NCI-H2107 treated with DMSO at 0.1 percent for 48 hours (cell line): Measurements from ENCODE around the gene A4GNT.
A peak's percentile ranks its signal among the peaks of the same experiment; 100 is the strongest.
"Not testable (repeated sequence)": the region's sequence is repeated elsewhere in the genome, so short reads cannot be mapped to it uniquely, and the experiment has no call there.

Experiments used
- DNase-seq: peaks from one replicate; lab custom pipeline; 2025; ENCODE audit not compliant: unreplicated experiment; lab: John Stamatoyannopoulos, UW

The A4GNT gene

DNA sequence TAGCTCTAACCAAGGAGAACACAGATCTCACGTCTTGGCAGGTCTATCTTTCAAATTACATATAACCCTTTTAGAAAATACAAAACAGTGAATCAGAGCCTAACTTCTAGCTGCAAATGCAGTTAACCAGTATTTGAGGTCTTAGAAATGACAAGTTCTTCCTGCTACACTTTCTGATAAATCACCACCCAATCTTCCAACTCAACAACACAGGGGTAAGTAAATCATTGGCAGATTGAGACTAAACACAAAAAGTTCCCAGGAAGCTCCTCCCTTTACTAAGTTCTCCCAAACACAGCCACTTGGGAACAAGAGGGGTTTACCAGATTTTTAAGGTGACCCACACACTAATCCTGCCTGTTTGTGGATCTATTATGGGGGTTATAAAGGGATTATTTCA lies at the start of gene A4GNT:
A4GNT (minus strand) TSS at position 152 of the 400 bp plus-strand sequence. CDS start 1,134 bp downstream, outside the sequence.
- no peak for DNase-seq

- DNase-seq, result peak; percentile 82
Observed at GRCh38 chr3:138180375-138181029, 48.3 kb upstream of the A4GNT start.

- peak; percentile 76 for DNase-seq
Observed at GRCh38 chr3:138174421-138175131, 42.4 kb upstream of the A4GNT start, which contains the start of gene DBR1. TSS of gene DBR1 (minus strand) at chr3:138174921. CDS start at chr3:138174795, 126 bp downstream.

- no peak for DNase-seq
Observed at GRCh38 chr3:138173769-138174420, 41.7 kb upstream of the A4GNT start.

DNA sequence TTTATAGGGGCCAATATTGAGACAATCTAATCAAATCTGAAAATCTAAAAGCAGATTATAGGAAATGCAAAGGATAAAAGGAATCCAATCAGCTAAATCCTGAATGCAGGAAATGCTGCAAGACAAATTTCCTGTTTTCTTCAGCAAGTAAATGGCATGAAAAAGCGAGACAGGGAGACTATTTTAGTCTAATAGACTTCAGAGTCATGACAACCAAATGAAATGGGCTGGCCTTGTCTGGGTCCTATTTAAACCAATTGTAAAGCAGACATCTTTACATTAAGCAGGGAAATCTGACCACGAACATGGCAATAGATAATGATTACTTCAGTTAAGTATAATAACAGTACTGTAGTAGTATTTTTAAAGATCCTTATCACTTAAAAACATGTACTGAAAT lies 40.4 kb upstream of the A4GNT start:
- DNase-seq, result no peak

DNA sequence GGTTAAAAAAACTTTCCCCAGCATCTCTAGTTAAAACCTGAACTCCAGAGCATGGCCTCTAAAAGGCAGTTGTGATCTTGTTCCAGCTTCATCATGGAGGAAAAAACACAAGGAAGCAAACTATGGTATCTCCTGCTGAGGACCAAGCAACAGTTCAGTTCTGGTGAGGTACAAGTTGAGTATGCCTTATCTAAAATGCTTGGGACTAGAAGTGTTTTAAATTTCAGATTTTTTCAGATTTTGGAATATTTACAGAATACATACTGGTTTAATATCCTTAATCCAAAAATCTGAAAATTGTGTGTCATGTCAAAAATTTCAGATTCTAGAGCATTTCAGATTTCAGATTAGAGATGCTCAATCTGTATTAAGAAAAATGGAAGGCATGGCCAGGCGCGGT lies 32.9 kb upstream of the A4GNT start:
- no peak for DNase-seq

DNA sequence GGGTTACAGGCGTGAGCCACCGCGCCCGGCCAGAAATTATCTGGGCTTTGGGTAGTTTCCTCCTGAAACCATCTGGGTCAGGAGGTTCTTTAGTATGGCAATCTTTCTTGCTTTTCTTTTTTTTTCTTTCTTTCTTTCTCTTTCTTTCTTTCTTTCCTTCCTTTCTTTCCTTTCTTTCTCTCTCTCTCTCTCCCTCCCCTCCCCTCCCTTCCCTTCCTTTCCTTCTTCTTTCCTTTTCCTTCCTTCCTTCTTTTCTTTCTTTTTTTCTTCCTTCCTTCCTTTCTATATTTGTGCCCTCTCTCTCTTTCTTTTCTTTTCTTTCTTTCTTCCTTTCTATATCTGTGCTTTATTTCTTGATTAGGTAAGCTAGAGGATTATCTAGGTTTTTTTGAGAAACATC lies 25.6 kb upstream of the A4GNT start:
- no peak for DNase-seq

DNA sequence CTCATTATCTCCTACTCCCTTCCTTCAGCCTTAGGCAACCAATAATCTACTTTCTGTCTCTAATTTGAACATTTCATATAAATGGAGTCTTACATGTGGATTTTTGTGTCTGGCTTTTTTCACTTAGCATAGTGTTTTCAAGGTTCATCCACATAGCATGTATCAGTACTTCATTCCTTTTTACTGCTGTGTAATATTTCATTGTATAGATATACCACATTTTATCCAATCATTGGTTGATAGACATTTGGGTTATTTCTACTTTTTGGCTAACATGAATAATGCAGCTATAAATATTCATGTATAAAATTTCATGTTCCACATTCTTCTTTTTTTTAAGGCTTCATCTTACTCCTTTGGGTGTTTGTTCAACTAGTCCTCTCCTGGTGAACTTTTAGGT lies 22.3 kb upstream of the A4GNT start:
- DNase-seq, result no peak

DNA sequence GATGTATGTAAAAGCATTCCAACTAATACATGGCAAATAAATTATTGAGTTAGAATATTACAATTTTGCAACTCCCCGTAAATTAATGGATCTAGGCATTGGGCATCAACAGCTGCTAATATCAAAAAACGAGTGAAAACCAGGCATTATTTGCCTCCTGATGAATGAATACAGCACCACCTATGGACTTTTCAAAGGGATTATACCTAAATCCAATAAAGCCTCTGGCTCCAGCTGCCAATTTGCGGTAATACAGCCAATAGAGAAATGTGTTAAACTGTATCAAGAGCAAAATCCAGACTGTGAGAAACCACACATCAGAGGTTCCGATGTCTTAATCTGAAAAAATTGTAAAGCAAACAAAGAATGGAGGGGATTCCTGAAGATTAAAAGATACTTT lies 16.3 kb upstream of the A4GNT start:
- no peak for DNase-seq

DNA sequence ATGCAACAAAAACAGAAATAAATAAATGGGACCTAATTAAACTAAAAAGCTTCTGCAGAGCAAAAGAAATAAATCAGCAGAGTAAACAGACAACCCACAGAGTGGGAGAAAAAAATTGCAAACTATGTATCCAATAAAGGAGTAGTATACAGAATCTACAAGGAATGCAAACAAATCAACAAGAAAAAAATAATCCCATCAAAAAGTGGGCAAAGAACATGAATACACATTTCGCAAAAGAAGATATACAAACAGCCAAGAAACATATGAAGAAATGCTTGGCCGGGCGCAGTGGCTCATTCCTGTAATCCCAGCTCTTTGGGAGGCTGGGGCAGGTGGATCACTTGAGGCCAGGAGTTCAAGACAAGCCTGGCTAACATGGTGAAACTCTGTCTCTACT lies 10.0 kb upstream of the A4GNT start:
- not testable (repeated sequence) for DNase-seq

DNA sequence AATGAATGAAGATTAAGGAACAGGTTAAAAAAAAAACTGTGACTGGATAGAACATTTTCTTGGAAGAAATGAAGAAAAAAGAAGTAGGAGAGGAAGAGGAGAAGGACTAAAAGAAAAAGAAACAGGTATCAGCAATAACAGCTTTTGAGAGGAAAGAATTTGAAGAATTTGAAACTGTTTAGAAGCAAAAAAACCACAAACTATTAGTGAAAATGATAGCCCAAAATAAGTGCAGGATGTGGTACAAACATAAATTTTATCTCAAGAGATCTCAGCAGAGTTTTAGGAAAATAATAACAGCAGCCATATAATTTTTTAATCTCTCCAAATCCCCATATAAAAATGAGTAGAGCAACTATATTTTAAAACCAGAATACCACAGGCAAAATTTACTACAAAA lies 8.8 kb upstream of the A4GNT start:
- no peak for DNase-seq

DNA sequence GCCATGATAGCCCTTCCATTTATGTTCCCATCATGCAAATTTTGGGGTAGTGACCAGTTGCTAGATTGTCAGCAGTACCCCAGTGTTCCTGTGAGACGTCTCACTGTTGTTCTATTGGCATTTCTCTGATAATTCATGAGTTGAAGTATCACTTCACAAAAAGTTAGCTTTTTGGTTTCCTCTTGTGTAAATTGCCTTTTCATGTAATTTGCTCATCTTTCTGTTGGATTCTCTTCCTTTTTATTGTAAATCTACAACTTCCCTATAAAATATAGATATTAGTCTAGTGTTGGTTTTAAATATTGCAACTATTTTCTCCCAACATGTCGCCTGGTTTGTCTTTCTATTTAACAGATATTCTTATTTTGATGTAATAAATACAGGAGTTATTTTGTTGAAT lies 7.5 kb upstream of the A4GNT start:
- DNase-seq, result no peak

DNA sequence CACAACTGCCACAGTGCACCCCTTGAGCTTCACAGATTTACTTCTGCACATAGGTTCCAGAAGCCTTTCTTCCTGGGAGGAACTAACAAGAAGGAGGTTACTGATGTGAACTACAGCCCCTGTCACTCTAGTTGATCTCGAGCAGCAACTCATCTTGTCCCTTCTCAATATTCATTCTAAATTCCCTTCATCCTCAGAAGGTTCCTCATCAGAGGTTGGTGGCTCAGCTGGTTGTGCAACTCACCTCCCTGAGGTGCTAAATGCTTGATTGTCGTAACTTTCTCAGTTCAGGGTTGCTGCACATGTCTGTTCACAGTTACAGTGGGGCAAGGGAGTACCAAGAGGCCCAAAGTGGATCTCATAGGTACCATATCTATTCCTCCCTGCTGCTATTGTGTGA lies 5.7 kb upstream of the A4GNT start:
- DNase-seq, result no peak

DNA sequence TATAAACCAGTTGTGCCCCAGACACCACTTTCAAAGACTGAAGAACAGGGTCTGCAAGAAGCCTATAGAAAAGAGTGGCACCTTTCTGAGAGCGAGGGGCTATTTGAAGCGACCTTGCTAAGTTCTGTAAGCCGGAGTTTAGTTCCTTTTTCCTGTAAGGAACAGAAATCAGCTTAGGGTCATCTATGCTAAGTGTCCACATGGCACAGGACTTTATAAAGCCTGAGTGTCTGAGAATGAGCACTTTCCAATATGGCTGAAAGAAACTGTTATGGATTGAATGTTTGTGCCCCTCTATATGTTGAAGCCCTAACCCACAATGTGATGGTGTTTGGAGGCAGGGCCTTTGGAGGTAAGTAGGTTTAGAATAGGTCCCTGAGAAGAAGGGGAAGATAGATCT lies 4.0 kb upstream of the A4GNT start:
- no peak for DNase-seq

- no peak for DNase-seq
Observed at GRCh38 chr3:138135833-138136194, 3.6 kb upstream of the A4GNT start.

DNA sequence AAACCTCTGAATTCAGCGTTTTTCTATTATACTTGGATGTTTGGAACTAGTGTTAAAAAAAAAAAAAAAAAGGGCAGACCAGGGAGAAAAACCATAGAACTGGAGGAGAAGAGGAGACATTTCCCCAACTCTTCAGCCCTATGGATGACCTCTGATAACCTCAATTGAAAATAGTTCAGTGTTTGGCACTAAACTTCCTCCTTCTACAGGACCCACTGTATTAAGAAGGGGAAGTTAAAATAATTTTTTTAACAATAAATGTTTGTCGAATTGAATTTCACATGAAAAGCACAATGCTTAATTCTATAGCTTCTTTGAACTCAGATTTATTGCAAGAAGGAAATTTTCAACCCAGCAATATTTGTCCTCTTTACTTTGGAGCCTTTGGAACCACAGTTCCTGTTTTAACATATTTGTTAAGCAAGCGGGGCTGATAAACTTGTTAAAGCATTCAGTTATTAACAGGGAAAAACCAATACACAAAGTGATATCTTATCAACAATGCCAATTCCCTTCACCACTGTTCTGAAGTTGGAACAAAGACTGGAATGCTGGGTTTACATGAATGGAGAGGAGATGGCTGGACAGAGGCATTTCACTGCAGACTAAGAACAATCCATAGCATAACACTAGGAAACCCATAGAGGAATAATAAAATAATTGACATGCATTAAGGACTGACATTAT lies 3.1 kb upstream of the A4GNT start:
- no peak for DNase-seq

- no peak for DNase-seq
Observed at GRCh38 chr3:138127636-138128365, 4.4 kb downstream of the A4GNT start.

DNA sequence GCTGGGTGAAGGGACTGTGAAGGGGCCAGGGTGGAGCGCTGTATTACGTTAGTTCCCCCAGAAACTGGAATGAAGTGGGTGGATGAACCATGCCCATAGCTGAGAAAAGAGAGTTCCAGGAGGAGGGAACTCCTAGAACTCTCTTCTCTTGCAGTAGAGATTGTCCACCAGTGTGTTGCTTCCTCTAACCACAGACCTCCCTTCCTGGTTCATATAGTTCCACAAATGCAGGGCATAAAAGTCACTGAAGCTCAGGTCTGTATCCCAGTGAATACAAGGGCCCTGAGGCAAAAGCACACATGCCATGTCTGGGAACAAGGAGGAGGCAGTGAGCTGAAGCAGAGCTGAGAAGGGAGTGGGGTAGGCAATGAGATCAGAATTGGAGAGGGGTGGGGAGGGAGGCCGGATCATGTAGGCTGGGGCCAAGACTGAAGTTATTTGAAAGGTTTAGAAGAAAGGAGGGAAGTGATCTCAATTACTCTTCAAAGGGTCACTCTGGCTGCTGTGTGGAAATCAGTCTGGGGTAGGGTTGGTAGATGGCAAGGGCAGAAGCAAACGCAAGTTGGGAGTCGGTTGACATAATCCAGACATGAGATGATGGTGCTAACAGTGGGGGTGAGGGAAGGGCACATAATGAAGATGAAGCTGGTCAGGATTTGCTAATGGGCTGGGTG lies 6.5 kb downstream of the A4GNT start:
- no peak for DNase-seq

- DNase-seq, result no peak
Observed at GRCh38 chr3:138124706-138125355, 7.4 kb downstream of the A4GNT start.

DNA sequence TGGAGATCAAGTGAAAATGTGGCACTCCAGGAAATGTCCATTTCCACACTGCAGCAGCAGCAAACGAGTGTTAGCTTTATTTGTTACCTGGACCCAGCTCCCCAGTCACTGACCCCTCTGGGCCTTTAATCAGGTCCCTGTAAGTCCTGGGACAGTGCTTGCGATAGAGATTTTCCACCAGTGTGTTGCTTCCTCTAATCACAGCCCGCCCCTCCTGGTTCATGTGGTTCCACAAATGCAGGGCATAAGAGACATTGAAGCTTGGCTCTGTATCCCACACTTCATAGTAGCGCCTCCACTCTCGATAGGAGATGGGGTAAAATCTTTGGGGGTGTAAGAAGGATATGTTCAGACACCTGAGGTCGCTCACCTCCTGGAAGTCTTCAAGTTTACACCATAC lies 8.0 kb downstream of the A4GNT start:
- no peak for DNase-seq
